Measurements from ENCODE around the gene ARCN1.
A peak's percentile ranks its signal among the peaks of the same experiment; 100 is the strongest.

ARCN1 gene

DNA sequence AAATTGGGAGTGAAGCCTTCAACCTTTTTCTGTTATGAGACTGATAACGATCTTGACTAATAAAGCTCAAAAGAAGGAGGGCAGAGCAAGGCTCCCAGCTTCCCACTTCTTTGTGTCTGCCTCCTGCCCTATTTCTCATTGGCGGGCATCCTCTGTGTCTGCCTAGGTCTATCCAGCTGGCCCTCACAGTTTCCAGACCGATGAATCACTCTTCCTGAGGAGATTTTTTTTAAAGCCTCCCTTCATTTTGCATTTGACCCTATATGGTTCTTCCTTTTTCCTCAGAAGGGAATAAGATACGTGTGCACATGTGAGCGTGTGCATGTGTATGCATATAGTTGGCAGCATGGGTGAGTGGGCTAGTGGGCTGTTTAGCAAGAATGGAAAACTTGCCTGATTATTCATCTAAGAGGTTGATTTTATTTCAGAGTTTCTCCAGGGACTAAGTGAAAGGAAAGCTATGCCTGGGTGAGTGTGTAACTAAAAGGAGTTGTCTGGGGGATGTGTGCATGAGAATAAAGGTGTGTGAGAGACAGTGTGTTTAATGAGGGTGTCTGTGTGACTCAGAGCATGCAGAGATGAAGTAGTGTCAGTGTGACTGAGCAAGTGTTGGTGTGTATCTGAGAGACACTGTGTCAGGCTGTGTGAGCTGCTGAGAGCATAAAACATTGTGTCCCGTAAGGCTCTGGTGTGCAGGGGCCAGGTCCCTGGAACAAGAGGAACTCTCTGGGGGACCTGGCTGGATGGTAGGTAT lies 47.4 kb downstream of the ARCN1 start:
- peak; percentile 75 for DNase-seq (ENCODE audit: insufficient read length, low spot score)

DNA sequence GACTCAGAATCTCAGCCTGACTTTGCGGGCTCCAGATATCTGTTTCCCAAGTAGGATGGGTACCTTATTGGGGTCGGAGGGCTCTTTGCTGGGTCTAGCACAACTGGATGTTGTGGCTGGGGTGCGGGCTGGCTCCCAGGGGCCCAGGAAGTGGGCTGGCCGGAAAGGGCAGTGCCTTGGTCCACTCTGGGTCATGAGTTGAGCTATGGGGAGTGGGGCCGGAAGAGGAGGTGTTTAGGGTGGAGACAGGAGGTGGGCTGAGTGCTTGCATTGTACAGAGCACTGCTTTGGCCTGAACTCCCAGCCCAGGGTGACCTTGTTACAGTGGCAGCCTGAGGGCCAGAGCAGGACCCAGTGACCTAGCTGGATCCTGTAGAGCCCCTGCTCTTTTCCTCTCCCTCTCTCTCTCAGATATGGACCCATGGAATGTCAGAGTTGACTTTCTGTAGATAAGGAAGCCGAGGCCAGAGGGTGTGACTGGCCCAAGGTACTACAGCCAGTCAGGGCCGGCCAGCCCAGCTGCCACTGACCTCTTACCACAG lies 48.4 kb downstream of the ARCN1 start:
- no peak for FAIRE-seq
- DNase-seq (ENCODE audit: insufficient read length, low spot score): no peak

More for the DNA sequence above, 47.4 kb downstream of the ARCN1 start:
- FAIRE-seq: peak; percentile 63

DNA sequence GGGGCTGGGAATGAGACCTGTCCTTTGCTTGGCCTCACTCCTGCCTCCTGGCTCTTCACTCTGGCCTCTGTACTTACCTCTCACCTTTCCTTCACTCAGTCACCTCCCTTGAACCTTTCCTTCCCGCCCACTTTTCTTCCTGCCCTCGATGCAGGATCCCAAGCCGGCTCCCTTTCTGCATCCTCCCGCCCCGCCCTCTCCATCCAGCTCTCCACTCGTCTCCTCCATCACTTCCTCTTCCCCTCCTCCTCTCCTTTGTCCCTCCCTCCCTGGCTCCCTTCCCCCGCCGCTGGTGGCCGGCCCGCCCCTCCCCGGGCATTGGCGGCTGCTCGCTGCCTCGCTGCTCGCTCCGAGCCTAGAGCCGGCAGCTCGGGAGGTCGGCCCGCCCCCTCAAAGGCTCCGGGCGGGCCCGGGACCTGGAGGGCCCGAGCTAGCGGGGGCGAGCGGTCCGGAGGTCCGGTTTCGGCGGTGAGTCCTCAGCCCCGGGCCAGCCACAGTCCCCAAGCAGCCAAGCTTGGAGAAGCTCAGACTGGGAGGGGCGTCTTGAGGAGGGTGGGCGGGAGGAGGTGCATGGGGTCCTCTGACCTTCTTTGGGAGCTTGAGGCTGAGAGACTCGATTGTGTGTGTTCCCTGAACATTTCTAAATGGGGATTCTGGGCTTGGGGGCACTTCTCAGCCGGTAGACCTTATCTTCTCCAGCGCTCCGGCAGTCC lies 49.0 kb downstream of the ARCN1 start:
- DNase-seq (ENCODE audit: insufficient read length, low spot score) (peak; percentile 79), FAIRE-seq (peak; percentile 44)

DNA sequence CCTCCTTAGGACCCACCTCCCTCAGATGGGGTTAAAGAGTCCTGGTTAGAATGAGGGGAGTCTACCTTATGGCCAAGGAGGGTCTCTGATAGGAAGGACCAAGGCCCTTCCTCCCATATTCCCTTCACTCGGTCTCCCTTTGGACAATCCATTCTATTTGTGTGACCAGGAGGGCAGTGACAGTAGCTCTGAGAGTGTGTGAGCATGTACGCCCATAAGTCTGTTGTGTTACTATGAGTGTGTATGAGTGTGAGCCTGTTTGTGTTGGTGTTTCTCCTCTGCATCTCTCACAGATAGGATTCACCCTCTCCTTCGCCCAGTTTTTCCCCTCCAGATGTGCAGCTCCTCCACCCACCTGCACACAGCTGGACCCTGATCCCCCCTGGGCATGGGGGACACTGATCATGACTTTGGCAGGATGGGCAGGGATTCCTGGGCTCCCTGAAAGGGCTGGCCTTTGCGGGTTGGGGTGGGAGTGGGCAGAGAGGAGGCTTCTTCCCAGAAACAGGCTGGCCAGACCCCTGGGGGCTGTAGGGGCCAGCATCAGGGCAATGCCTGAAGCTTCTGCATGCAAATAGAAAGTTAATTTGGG lies 49.7 kb downstream of the ARCN1 start:
- FAIRE-seq: peak; percentile 69
- no peak for DNase-seq (ENCODE audit: insufficient read length, low spot score)

- FAIRE-seq (peak; percentile 93), DNase-seq (ENCODE audit: insufficient read length, low spot score) (peak; percentile 75)
Measured at GRCh38 chr11:118622376-118623268, 50.4 kb downstream of the ARCN1 start.

- DNase-seq (ENCODE audit: insufficient read length, low spot score) (peak; percentile 40), FAIRE-seq (peak; percentile 42)
Measured at GRCh38 chr11:118623269-118623655, 51.1 kb downstream of the ARCN1 start.

GRCh38 chr11:118625036-118625690 lies 53.0 kb downstream of the ARCN1 start:
- DNase-seq (ENCODE audit: insufficient read length, low spot score): no peak
- FAIRE-seq: no peak

- no peak for DNase-seq (ENCODE audit: insufficient read length, low spot score)
- FAIRE-seq: no peak
Measured at GRCh38 chr11:118625976-118626375, 53.8 kb downstream of the ARCN1 start.

DNA sequence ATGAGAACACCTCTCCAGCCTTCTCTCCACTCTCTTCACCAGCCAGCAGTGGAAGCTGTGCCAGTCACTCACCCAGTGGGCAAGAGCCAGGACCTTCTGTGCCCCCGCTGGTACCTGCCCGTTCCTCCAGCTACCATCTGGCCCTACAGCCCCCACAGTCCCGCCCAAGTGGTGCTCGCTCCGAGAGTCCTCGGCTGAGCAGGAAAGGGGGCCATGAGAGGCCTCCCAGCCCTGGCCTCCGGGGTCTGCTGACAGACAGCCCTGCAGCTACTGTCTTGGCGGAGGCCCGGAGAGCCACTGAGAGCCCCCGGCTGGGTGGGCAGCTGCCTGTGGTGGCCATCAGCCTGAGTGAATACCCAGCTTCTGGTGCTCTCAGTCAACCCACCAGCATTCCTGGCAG lies 55.4 kb downstream of the ARCN1 start:
- DNase-seq (ENCODE audit: insufficient read length, low spot score) (no peak), FAIRE-seq (no peak)

DNA sequence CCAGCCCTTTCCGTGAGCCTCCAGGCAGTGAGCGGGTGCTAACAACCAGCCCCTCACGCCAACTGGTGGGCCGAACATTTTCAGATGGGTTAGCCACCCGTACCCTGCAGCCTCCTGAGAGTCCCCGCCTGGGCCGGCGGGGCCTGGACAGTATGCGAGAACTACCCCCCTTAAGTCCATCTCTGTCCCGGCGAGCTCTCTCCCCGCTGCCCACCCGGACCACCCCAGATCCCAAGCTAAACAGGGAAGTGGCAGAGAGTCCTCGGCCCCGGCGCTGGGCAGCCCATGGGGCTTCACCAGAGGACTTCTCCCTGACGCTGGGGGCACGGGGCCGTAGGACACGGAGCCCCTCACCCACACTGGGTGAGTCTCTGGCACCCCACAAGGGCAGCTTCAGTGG lies 55.8 kb downstream of the ARCN1 start:
- DNase-seq (ENCODE audit: insufficient read length, low spot score) (no peak), FAIRE-seq (no peak)

DNA sequence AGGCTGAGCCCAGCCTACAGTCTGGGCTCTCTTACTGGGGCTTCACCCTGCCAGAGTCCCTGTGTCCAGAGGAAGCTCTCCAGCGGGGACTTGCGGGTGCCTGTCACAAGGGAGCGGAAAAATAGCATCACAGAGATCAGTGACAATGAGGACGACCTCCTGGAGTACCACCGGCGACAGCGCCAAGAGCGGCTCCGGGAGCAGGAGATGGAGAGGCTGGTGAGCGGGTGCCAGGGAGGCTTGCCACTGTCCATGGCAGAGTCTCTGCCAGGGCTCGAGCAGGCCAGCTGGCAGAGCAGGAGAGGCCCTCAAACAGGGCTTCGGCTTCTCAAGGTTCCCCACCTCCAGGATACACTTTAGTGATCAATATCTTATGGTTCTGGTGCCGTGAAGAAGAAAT lies 56.2 kb downstream of the ARCN1 start:
- no peak for DNase-seq (ENCODE audit: insufficient read length, low spot score)
- FAIRE-seq: no peak

- no peak for DNase-seq (ENCODE audit: insufficient read length, low spot score)
Measured at GRCh38 chr11:118628861-118629549, 56.8 kb downstream of the ARCN1 start.

GRCh38 chr11:118629761-118630661 lies 57.8 kb downstream of the ARCN1 start:
- no peak for FAIRE-seq
- no peak for DNase-seq (ENCODE audit: insufficient read length, low spot score)

More at GRCh38 chr11:118628861-118629549, 56.8 kb downstream of the ARCN1 start:
- FAIRE-seq: peak; percentile 51

GRCh38 chr11:118631142-118631909 lies 59.1 kb downstream of the ARCN1 start:
- DNase-seq (ENCODE audit: insufficient read length, low spot score) (no peak), FAIRE-seq (no peak)

GRCh38 chr11:118632577-118633318 lies 60.5 kb downstream of the ARCN1 start:
- DNase-seq (ENCODE audit: insufficient read length, low spot score): no peak
- FAIRE-seq: no peak

DNA sequence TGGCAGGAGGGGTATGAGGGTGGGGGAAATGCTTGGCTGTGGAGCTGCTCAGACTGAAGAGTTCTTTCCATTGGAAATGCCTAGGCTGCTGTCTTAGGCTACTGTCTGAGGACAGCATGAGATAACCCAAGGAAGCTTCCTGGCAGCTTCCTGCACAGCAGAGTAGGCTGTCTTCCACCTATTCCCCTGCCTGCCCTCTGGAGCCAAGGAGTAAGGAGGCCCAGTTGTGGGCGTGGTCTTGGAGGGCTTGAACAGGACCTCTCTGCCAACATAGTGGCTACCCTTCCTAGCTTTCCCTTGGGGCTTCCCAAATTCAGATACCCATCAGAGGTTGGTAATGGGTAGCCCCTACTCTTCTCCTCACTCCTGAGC lies 61.1 kb downstream of the ARCN1 start:
- DNase-seq (ENCODE audit: insufficient read length, low spot score): no peak
- no peak for FAIRE-seq

DNA sequence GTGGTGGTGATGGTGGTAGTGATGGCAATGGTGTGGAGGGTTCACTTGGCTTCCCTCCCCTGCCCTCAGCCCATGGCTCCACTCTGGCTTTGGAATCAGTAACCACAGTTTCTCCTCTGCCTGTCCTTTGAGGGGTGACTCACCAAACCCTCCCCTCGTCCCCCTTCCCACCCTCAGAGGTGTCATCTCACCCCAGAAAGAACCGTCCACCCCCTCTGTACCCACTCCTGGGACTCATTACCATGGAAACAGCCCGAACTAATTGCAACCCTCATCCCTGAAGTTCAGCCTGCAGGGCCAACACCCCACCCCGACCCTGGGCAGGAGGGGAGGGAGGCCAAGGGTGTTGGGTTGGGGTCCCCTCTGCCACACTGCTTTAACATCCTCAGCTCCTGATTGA lies 61.8 kb downstream of the ARCN1 start:
- FAIRE-seq (no peak), DNase-seq (ENCODE audit: insufficient read length, low spot score) (no peak)
